IMR-90 (cell line): ENCODE data around the gene LCE1D. TPM values are rescaled to one million over a fixed set of nuclear protein-coding genes. Genes with fewer than 3 reads are reported as not detected.

Source experiments
- ATAC-seq: fragments of 200-7000 bp; cut with Tn5 transposase; 2 replicates; pipeline ENCODE4 v1.9.1; 2020; ENCODE audit warnings: low read depth, mild to moderate bottlenecking, moderate library complexity
- BruUV-seq: library from RNA; stranded (reverse); fragments of 400-500 nt; replicated peaks from 2 replicates; lab custom pipeline; 2021; lab: Mats Ljungman, UMichigan
- CTCF ChIA-PET: fragments of 300-600 bp; formaldehyde crosslinking; extraction: SDS; loops from one replicate; lab custom pipeline; 2021; ENCODE audit warnings: antibody characterized with exemption; lab: Yijun Ruan, JAX
- POLR2A ChIA-PET: fragments of 300-600 bp; sonication (Branson Sonifier 250); formaldehyde crosslinking; loops from one replicate; lab custom pipeline; 2022; ENCODE audit warnings: antibody characterized with exemption; ENCODE audit not compliant: unreplicated experiment; lab: Charles Lee
- DNase-seq: peaks from one replicate; pipeline ENCODE4 v3.0.0; 2013
- H2AFZ ChIP-seq: replicated peaks from 2 replicates; pipeline ENCODE3; 2013; ENCODE audit warnings: low read length, mild to moderate bottlenecking; ENCODE audit not compliant: poor library complexity
- H2AK5ac ChIP-seq: 2 replicates; pipeline ENCODE4 v1.6.1; 2013; ENCODE audit warnings: low read depth, low read length, inconsistent platforms
- H2AK9ac ChIP-seq: replicated peaks from 2 replicates; pipeline ENCODE3; 2013; ENCODE audit warnings: mild to moderate bottlenecking, low read depth, low read length, moderate library complexity; ENCODE audit not compliant: poor library complexity
- H2BK120ac ChIP-seq: 2 replicates; pipeline ENCODE4 v1.6.1; 2013; ENCODE audit warnings: low read depth, low read length, inconsistent platforms
- H2BK15ac ChIP-seq: 3 replicates; pipeline ENCODE4 v1.6.1; 2013; ENCODE audit warnings: low read depth, low read length, inconsistent platforms
- H2BK20ac ChIP-seq: 2 replicates; pipeline ENCODE4 v1.6.1; 2013; ENCODE audit warnings: low read depth, mild to moderate bottlenecking, inconsistent platforms, low read length, moderate library complexity
- H2BK5ac ChIP-seq: 2 replicates; pipeline ENCODE4 v1.6.1; 2013; ENCODE audit warnings: mild to moderate bottlenecking, low read depth, low read length, inconsistent platforms; ENCODE audit not compliant: poor library complexity, severe bottlenecking
- H3K14ac ChIP-seq: replicated peaks from 2 replicates; pipeline ENCODE4 v1.6.1; 2013; ENCODE audit warnings: low read depth, low read length, inconsistent platforms
- H3K18ac ChIP-seq: 2 replicates; pipeline ENCODE4 v1.6.1; 2013; ENCODE audit warnings: low read depth, low read length, control low read depth
- H3K23ac ChIP-seq: 2 replicates; pipeline ENCODE4 v1.6.1; 2013; ENCODE audit warnings: low read depth, low read length, inconsistent platforms
- H3K27ac ChIP-seq: 2 replicates; pipeline ENCODE4 v1.5.1; 2013; ENCODE audit warnings: mild to moderate bottlenecking, control low read depth, low read length; ENCODE audit not compliant: insufficient read depth
- H3K27me3 ChIP-seq: 2 replicates; pipeline ENCODE4 v1.6.1; 2013; ENCODE audit warnings: low read length; ENCODE audit not compliant: control insufficient read depth, insufficient read depth
- H3K36me3 ChIP-seq: 2 replicates; pipeline ENCODE4 v1.6.1; 2013; ENCODE audit warnings: low read length, mixed read lengths; ENCODE audit not compliant: control insufficient read depth, insufficient read depth
- H3K4ac ChIP-seq: 2 replicates; pipeline ENCODE4 v1.6.1; 2013; ENCODE audit warnings: low read depth, low read length, inconsistent platforms
- H3K4me1 ChIP-seq: 2 replicates; pipeline ENCODE4 v1.6.1; 2013; ENCODE audit warnings: low read length, mixed read lengths; ENCODE audit not compliant: control insufficient read depth, insufficient read depth
- H3K4me2 ChIP-seq: 2 replicates; pipeline ENCODE4 v1.6.1; 2013; ENCODE audit warnings: low read depth, mild to moderate bottlenecking, control low read depth, low read length, moderate library complexity
- H3K4me3 ChIP-seq: 2 replicates; pipeline ENCODE4 v1.5.1; 2013; ENCODE audit warnings: low read depth, mild to moderate bottlenecking, control low read depth, low read length, moderate library complexity; ENCODE audit not compliant: insufficient read depth
- H3K56ac ChIP-seq: 2 replicates; pipeline ENCODE4 v1.6.1; 2013; ENCODE audit warnings: low read length, inconsistent platforms; ENCODE audit not compliant: insufficient read depth; ENCODE audit errors: extremely low read depth
- H3K79me1 ChIP-seq, 2 experiments: 2 replicates each; pipeline ENCODE4 v1.6.1; 2013; ENCODE audit warnings: low read length in 2 of 2, inconsistent platforms in 1 of 2, low read depth in 1 of 2
- H3K9ac ChIP-seq: 2 replicates; pipeline ENCODE4 v1.6.1; 2013; ENCODE audit warnings: low read depth, low read length, control low read depth
- H3K9me1 ChIP-seq: 2 replicates; pipeline ENCODE4 v1.6.1; 2013; ENCODE audit warnings: low read length, inconsistent platforms; ENCODE audit not compliant: insufficient read depth
- H3K9me3 ChIP-seq: 2 replicates; pipeline ENCODE4 v1.6.1; 2013; ENCODE audit warnings: low read length; ENCODE audit not compliant: control insufficient read depth, insufficient read depth
- H4K20me1 ChIP-seq: 2 replicates; pipeline ENCODE4 v1.6.1; 2013; ENCODE audit warnings: low read length, inconsistent platforms; ENCODE audit not compliant: insufficient read depth
- H4K5ac ChIP-seq: 2 replicates; pipeline ENCODE4 v1.6.1; 2013; ENCODE audit warnings: mild to moderate bottlenecking, low read depth, low read length, control low read depth
- H4K8ac ChIP-seq, 2 experiments: 2 replicates each; pipeline ENCODE4 v1.6.1; 2013; ENCODE audit warnings: low read depth in 2 of 2, low read length in 2 of 2, control low read depth in 1 of 2, inconsistent platforms in 1 of 2
- H4K91ac ChIP-seq: 2 replicates; pipeline ENCODE4 v1.6.1; 2013; ENCODE audit warnings: low read depth, low read length, inconsistent platforms; ENCODE audit not compliant: insufficient read depth
- CEBPB ChIP-seq: IDR thresholded peaks from 2 replicates; pipeline ENCODE4 v1.6.1; 2012; ENCODE audit warnings: low read depth, low read length, improper control_type of control experiment
- FOS ChIP-seq: fragments of 150-350 bp; IDR thresholded peaks from 2 replicates; pipeline ENCODE4 v1.6.1; 2016; ENCODE audit warnings: low read depth, low read length
- MAFK ChIP-seq: IDR thresholded peaks from 2 replicates; pipeline ENCODE4 v1.6.1; 2012; ENCODE audit warnings: low read depth, low read length, improper control_type of control experiment
- MAZ ChIP-seq: IDR thresholded peaks from 2 replicates; pipeline ENCODE4 v1.6.1; 2012; ENCODE audit warnings: low read depth, mild to moderate bottlenecking, low read length, improper control_type of control experiment, moderate library complexity, borderline replicate concordance
- MXI1 ChIP-seq: IDR thresholded peaks from 2 replicates; pipeline ENCODE4 v1.6.1; 2012; ENCODE audit warnings: low read depth, mild to moderate bottlenecking, low read length, moderate library complexity, borderline replicate concordance
- NFE2L2 ChIP-seq: fragments of 150-350 bp; IDR thresholded peaks from 2 replicates; pipeline ENCODE4 v1.6.1; 2016; ENCODE audit warnings: low read depth, mild to moderate bottlenecking, low read length
- RAD21 ChIP-seq: IDR thresholded peaks from 2 replicates; pipeline ENCODE4 v1.6.1; 2012; ENCODE audit warnings: low read length, improper control_type of control experiment
- RFX5 ChIP-seq: IDR thresholded peaks from 2 replicates; pipeline ENCODE4 v1.8.0; 2012; ENCODE audit warnings: low read depth, mild to moderate bottlenecking, low read length, moderate library complexity
- SMC3 ChIP-seq: fragments of 150-350 bp; IDR thresholded peaks from 2 replicates; pipeline ENCODE4 v1.6.1; 2016; ENCODE audit warnings: low read depth, mild to moderate bottlenecking, antibody characterized with exemption, low read length, moderate library complexity
- WGBS, 2 experiments: methylation state at CpG; one replicate each; pipeline versions ENCODE4 v1.1.5 to v1.1.7; 2013; ENCODE audit warnings: missing lambda C conversion rate in 2 of 2; ENCODE audit not compliant: insufficient read length in 1 of 2; ENCODE audit errors: extremely low coverage in 2 of 2; 5-methylcytosine and 5-hydroxymethylcytosine counted together
- dilution Hi-C: fragments of 300-500 bp; cut with HindIII; formaldehyde crosslinking; loops from one replicate; pipeline ENCODE4 v1.14.3; 2018; ENCODE audit warnings: low sequenced_read_pairs; ENCODE audit not compliant: unreplicated experiment
- in situ Hi-C: fragments of 300-500 bp; cut with MboI; formaldehyde crosslinking; loops from 3 replicates; pipeline ENCODE4 v1.14.3; 2019; ENCODE audit warnings: low sequenced_read_pairs, inconsistent platforms, mixed read lengths
- intact Hi-C: fragments of 100-400 bp; cut with micrococcal nuclease; formaldehyde crosslinking; loops from 2 replicates; pipeline ENCODE4 v1.10.0; 2022
- polyA plus RNA-seq, 3 experiments: library from polyadenylated mRNA; depleted of rRNA; stranded (reverse); fragments of >200 nt; gene quantifications; 2 replicates each; pipeline ENCODE4 v1.2.3, GENCODE V29; 2012; ENCODE audit warnings: low replicate concordance in 1 of 3
- total RNA-seq: library from RNA; depleted of rRNA; stranded (reverse); fragments of >200 nt; gene quantifications from 2 replicates; pipeline ENCODE4 v1.2.3, GENCODE V29; 2012
- TF ChIP-seq, protein P1 (sequence below): fragments of 150-350 bp; IDR thresholded peaks from 2 replicates; pipeline ENCODE4 v1.6.1; 2017; ENCODE audit warnings: mild to moderate bottlenecking, antibody characterized with exemption, low read length, low read depth
- TF ChIP-seq, protein P2 (sequence below): conservative IDR thresholded peaks from 2 replicates; pipeline ENCODE4 v1.5.1; 2012; ENCODE audit warnings: mild to moderate bottlenecking, low read depth, low read length, improper control_type of control experiment

LCE1D gene
- total and polyA plus RNA-seq, 2 of the 4 experiments (the other 2 are of a cell fraction), result not detected

DNA sequence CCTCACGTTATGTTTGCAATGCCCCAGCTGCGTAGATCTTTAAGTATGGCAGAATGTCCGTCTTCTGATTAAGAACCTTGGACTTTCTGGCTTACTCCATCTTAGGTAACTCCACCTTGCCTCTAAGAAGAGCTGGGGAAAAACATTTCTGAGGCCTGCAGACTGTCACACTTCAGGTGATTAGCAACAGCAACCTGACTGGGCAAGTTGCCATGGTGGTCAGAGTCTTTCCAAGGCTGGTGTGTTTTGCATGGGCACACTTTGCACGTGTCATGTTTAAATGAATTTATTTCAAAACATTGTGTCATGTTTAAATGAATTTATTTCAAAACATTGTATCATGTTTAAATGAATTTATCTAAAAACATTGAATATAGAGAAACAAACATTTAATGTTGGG lies 37.9 kb upstream of the LCE1D start:
- Histone ChIP-seq H2AK5ac (no peak overlapping the region), H4K91ac (no peak overlapping the region), H3K79me1 (no peaks in the 10 kb centered on the region), H4K5ac (no peak overlapping the region), H3K27ac (no peak overlapping the region), H2BK15ac (no peak overlapping the region), H3K4me1 (no peaks in the 10 kb centered on the region), H3K23ac (no peak overlapping the region), H2BK5ac (no peak overlapping the region), H2AFZ (no peak overlapping the region), H3K9me3 (no peaks in the 10 kb centered on the region; the same call in 1 of the 2 replicates), H4K8ac (no peak overlapping the region), H2AK9ac (no peak overlapping the region), H3K18ac (no peak overlapping the region), H3K9ac (no peak overlapping the region), H3K56ac (no peak overlapping the region), H4K20me1 (no peaks in the 10 kb centered on the region), H3K4me3 (no peak overlapping the region), H3K36me3 (no peaks in the 10 kb centered on the region), H3K4ac (no peak overlapping the region), H3K9me1 (no peaks in the 10 kb centered on the region), H2BK20ac (no peak overlapping the region), H2BK120ac (no peak overlapping the region), H3K4me2 (no peak overlapping the region), H3K14ac (no peak overlapping the region), H3K27me3 (no peaks in the 10 kb centered on the region)
- in situ Hi-C loops, result no loop called here
- no TSS peak for BruUV-seq
- TF ChIP-seq RAD21, result no peak
- no peak for TF ChIP-seq SMC3
- TF ChIP-seq, protein P1, sequence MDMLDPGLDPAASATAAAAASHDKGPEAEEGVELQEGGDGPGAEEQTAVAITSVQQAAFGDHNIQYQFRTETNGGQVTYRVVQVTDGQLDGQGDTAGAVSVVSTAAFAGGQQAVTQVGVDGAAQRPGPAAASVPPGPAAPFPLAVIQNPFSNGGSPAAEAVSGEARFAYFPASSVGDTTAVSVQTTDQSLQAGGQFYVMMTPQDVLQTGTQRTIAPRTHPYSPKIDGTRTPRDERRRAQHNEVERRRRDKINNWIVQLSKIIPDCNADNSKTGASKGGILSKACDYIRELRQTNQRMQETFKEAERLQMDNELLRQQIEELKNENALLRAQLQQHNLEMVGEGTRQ, result no peak
- no peak for TF ChIP-seq MAFK
- TF ChIP-seq FOS, result no peak
- TF ChIP-seq MXI1, result no peak
- TF ChIP-seq MAZ, result no peak
- TF ChIP-seq NFE2L2, result no peak
- no peak for TF ChIP-seq CEBPB
- TF ChIP-seq, protein P2, sequence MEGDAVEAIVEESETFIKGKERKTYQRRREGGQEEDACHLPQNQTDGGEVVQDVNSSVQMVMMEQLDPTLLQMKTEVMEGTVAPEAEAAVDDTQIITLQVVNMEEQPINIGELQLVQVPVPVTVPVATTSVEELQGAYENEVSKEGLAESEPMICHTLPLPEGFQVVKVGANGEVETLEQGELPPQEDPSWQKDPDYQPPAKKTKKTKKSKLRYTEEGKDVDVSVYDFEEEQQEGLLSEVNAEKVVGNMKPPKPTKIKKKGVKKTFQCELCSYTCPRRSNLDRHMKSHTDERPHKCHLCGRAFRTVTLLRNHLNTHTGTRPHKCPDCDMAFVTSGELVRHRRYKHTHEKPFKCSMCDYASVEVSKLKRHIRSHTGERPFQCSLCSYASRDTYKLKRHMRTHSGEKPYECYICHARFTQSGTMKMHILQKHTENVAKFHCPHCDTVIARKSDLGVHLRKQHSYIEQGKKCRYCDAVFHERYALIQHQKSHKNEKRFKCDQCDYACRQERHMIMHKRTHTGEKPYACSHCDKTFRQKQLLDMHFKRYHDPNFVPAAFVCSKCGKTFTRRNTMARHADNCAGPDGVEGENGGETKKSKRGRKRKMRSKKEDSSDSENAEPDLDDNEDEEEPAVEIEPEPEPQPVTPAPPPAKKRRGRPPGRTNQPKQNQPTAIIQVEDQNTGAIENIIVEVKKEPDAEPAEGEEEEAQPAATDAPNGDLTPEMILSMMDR, result no peak
- TF ChIP-seq RFX5, result no peak
- POLR2A ChIA-PET, result no interaction called here
- CTCF ChIA-PET, result no interaction called here
- dilution Hi-C loops, result no loop called here
- intact Hi-C loops, result no loop called here
- no CpG with 5 or more reads among the region's 4 CpGs for WGBS, 2 experiments
- no peak for DNase-seq
- ATAC-seq, result no peak
